Heart left ventricle (tissue), 13 donors: ENCODE data around the gene SV2B.

Experiments
- CTCF ChIP-seq, 12 donors: fragments of 200-600 bp; sonication (generic) in 4 of 12; IDR thresholded peaks; one replicate each; pipeline versions ENCODE4 v1.5.0 to v1.8.0; 2018 to 2022; ENCODE audit warnings: antibody characterized with exemption in 12 of 12, mild to moderate bottlenecking in 5 of 12
- POLR2A ChIP-seq, 2 donors: fragments of 450-650 bp; IDR thresholded peaks; one replicate each; pipeline ENCODE4 v1.6.1; 2017; ENCODE audit warnings: antibody characterized with exemption in 2 of 2, mild to moderate bottlenecking in 2 of 2, moderate library complexity in 2 of 2
- donor health status: ischemic (EF 13 %, LVEDD 7.1; RV severe dilation, severe dysfunction).
- donor health status: DM: no; HTN: yes; CAD: no.
- donor health status: DM: no; HTN: no; CAD: no.
- donor health status: ischemic (EF 25% LVEDD 6.9; RV normal size, moderate dysfunction).
- donor health status: ischemic (EF 25% LVEDD 5.7; RV mildly dilated, moderate dysfunction).
- donor health status: ischemic (EF 35%, LVEDD 5.7; RV mildly dilated, moderate dysfunction).
- donor health status: nonischemic (EF 11% LVEDD 7.7; RV severe dilation, severe dysfunction).
- donor health status: DM: yes; HTN: yes; CAD: no.
- donor health status: PGD.
- donor health status: ischemic (EF 29% LVEDD 5.4; RV normal size, mild dysfunction).
- donor health status: nonischemic (EF 23%, LVEDD 6.1; RV moderate dilation, normal function).

GRCh38 chr15:91171334-91171733 is 71.3 kb downstream of the SV2B start:
- no peak for TF ChIP-seq POLR2A (IDR thresholded peaks at IDR 0.05)
- no peak for TF ChIP-seq CTCF (IDR thresholded peaks at IDR 0.05)
